SK-N-SH (cell line): ENCODE data around the gene USB1. TPM values are rescaled to one million over a fixed set of nuclear protein-coding genes. Genes with fewer than 3 reads are reported as not detected.

ENCODE experiments used
- CTCF ChIA-PET: fragments of 300-600, 350-600 bp; formaldehyde crosslinking; extraction: SDS; loops from one replicate; lab custom pipeline; 2021; lab: Yijun Ruan, JAX
- POLR2A ChIA-PET: fragments of 350-600 bp; sonication (Branson Sonifier 250); formaldehyde crosslinking; extraction: SDS; loops from one replicate; lab custom pipeline; 2020; ENCODE audit warnings: antibody characterized with exemption, inconsistent platforms; lab: Yijun Ruan, JAX
- DNase-seq: peaks from one replicate; pipeline ENCODE4 v3.0.0; 2012
- H2AFZ ChIP-seq: fragments of 200-600 bp; sonication (generic); 2 replicates; pipeline ENCODE4 v1.8.1; 2016; ENCODE audit warnings: antibody characterized with exemption, mild to moderate bottlenecking, low read depth
- H3F3A ChIP-seq: fragments of 200-600 bp; sonication (generic); replicated peaks from 2 replicates; pipeline ENCODE3; 2016; ENCODE audit warnings: antibody characterized with exemption, mild to moderate bottlenecking; ENCODE audit not compliant: insufficient read depth
- H3K27ac ChIP-seq, 2 experiments: fragments of 200-500 bp in 1 of 2; fragments of 200-600 bp in 1 of 2; sonication (Bioruptor generic) in 1 of 2; sonication (generic), shearing (Covaris generic) in 1 of 2; 2 replicates each; pipeline versions ENCODE4 v1.5.1 to v1.6.1; 2014 to 2016; ENCODE audit warnings: low read depth in 2 of 2, inconsistent platforms in 1 of 2, low read length in 1 of 2, mild to moderate bottlenecking in 1 of 2, mixed read lengths in 1 of 2
- H3K27me3 ChIP-seq: fragments of 200-600 bp; sonication (generic), shearing (Covaris generic); 2 replicates; pipeline ENCODE4 v1.6.1; 2016; ENCODE audit warnings: mixed run types; ENCODE audit not compliant: insufficient read depth
- H3K36me3 ChIP-seq, 2 experiments: fragments of 200-500 bp in 1 of 2; fragments of 200-600 bp in 1 of 2; sonication (Bioruptor generic) in 1 of 2; sonication (generic) in 1 of 2; replicated peaks in 1 of 2; 2 replicates each; pipeline versions ENCODE3 to v1.5.1; 2014 to 2016; ENCODE audit warnings: low read length in 1 of 2, mild to moderate bottlenecking in 1 of 2; ENCODE audit not compliant: insufficient read depth in 2 of 2, control insufficient read depth in 1 of 2
- H3K4me1 ChIP-seq, 2 experiments: fragments of 200-500 bp in 1 of 2; fragments of 200-600 bp in 1 of 2; sonication (Bioruptor generic) in 1 of 2; sonication (generic), shearing (Covaris generic) in 1 of 2; 2 replicates each; pipeline versions ENCODE4 v1.5.1 to v1.6.1; 2014 to 2016; ENCODE audit warnings: low read depth in 1 of 2, low read length in 1 of 2, mixed run types in 1 of 2; ENCODE audit not compliant: insufficient read depth in 2 of 2, control insufficient read depth in 1 of 2
- H3K4me2 ChIP-seq: fragments of 200-600 bp; sonication (generic), shearing (Covaris generic); 2 replicates; pipeline ENCODE4 v1.6.1; 2017; ENCODE audit warnings: mixed run types
- H3K4me3 ChIP-seq, 2 experiments: fragments of 200-500 bp in 1 of 2; fragments of 200-600 bp in 1 of 2; sonication (Bioruptor generic) in 1 of 2; sonication (generic), shearing (Covaris generic) in 1 of 2; 2 replicates each; pipeline versions ENCODE4 v1.5.1 to v1.8.1; 2014 to 2016; ENCODE audit warnings: low read depth in 2 of 2, inconsistent platforms in 1 of 2, low read length in 1 of 2, mild to moderate bottlenecking in 1 of 2, mixed read lengths in 1 of 2, moderate library complexity in 1 of 2
- H3K79me2 ChIP-seq: fragments of 200-600 bp; sonication (generic); 2 replicates; pipeline ENCODE4 v1.8.1; 2017; ENCODE audit warnings: mild to moderate bottlenecking; ENCODE audit not compliant: insufficient read depth
- H3K9ac ChIP-seq: fragments of 200-600 bp; sonication (generic); 2 replicates; pipeline ENCODE4 v1.6.1; 2017; ENCODE audit warnings: mixed run types
- H3K9me2 ChIP-seq: fragments of 200-600 bp; sonication (generic); 2 replicates; pipeline ENCODE4 v1.6.1; 2017; ENCODE audit warnings: mixed run types
- H3K9me3 ChIP-seq: fragments of 200-600 bp; sonication (generic); 2 replicates; pipeline ENCODE4 v1.6.1; 2017; ENCODE audit warnings: mixed run types, mild to moderate bottlenecking, moderate library complexity
- H4K20me1 ChIP-seq: fragments of 200-600 bp; sonication (generic); 2 replicates; pipeline ENCODE4 v1.6.1; 2017; ENCODE audit warnings: mild to moderate bottlenecking, mixed run types; ENCODE audit not compliant: insufficient read depth
- CHD2 ChIP-seq: fragments of 150-350 bp; IDR thresholded peaks from 2 replicates; pipeline ENCODE4 v1.6.1; 2018; ENCODE audit warnings: low read length; ENCODE audit not compliant: partially characterized antibody
- EP300 ChIP-seq, 2 experiments: IDR thresholded peaks; 2 replicates each; pipeline versions ENCODE4 v1.4.0 to v1.6.1; 2012; ENCODE audit warnings: borderline replicate concordance in 1 of 2, low read depth in 1 of 2, low read length in 1 of 2
- EZH2phosphoT487 ChIP-seq: fragments of 200-600 bp; sonication (generic); IDR thresholded peaks from 2 replicates; pipeline ENCODE4 v1.6.1; 2017; ENCODE audit warnings: low read depth, mixed run types, mild to moderate bottlenecking, antibody characterized with exemption, moderate library complexity, borderline replicate concordance
- GABPA ChIP-seq: IDR thresholded peaks from 2 replicates; pipeline ENCODE4 v1.4.0; 2012; ENCODE audit warnings: low read depth, mild to moderate bottlenecking
- GATA2 ChIP-seq: sonication (generic); formaldehyde crosslinking; IDR thresholded peaks from 2 replicates; pipeline ENCODE4 v1.5.0; 2020; ENCODE audit warnings: mild to moderate bottlenecking, missing genetic modification reagents
- MXI1 ChIP-seq: IDR thresholded peaks from 2 replicates; pipeline ENCODE4 v1.6.1; 2012; ENCODE audit warnings: mild to moderate bottlenecking, low read depth, low read length, improper control_type of control experiment
- POLR2AphosphoS5 ChIP-seq: IDR thresholded peaks from 2 replicates; pipeline ENCODE4 v1.6.1; 2012; ENCODE audit warnings: low read depth, low read length
- RAD21 ChIP-seq: IDR thresholded peaks from 2 replicates; pipeline ENCODE4 v1.6.1; 2012; ENCODE audit warnings: mild to moderate bottlenecking, low read length
- RCOR1 ChIP-seq: fragments of 150-350 bp; IDR thresholded peaks from 2 replicates; pipeline ENCODE4 v1.6.1; 2017; ENCODE audit warnings: antibody characterized with exemption, low read length
- SIN3A ChIP-seq: IDR thresholded peaks from 2 replicates; pipeline ENCODE4 v1.6.1; 2012; ENCODE audit warnings: low read depth, mild to moderate bottlenecking, low read length, moderate library complexity, borderline replicate concordance
- SMC3 ChIP-seq: IDR thresholded peaks from 2 replicates; pipeline ENCODE4 v1.6.1; 2012; ENCODE audit warnings: low read depth, low read length, improper control_type of control experiment
- WGBS: methylation state at CpG from one replicate; pipeline ENCODE4 v1.1.6; 2017; ENCODE audit warnings: low lambda C conversion rate; 5-methylcytosine and 5-hydroxymethylcytosine counted together
- polyA plus RNA-seq, 3 experiments: library from polyadenylated mRNA; depleted of rRNA; stranded (reverse); fragments of >200 nt; gene quantifications; 2 replicates each; pipeline ENCODE4 v1.2.3, GENCODE V29; 2012
- TF ChIP-seq, protein P1 (sequence below): fragments of 150-350 bp; IDR thresholded peaks from 2 replicates; pipeline ENCODE4 v1.6.1; 2016; ENCODE audit warnings: mild to moderate bottlenecking, low read depth, low read length
- TF ChIP-seq, protein P2 (sequence below): IDR thresholded peaks from 2 replicates; pipeline ENCODE4 v1.6.1; 2012; ENCODE audit warnings: mild to moderate bottlenecking, low read depth, low read length, moderate library complexity
- TF ChIP-seq, protein P3 (sequence below): IDR thresholded peaks from 2 replicates; pipeline ENCODE4 v1.4.0; 2012; ENCODE audit warnings: low read depth, borderline replicate concordance

Gene USB1
- polyA plus RNA-seq, 1 of the 3 experiments (the other 2 are of a cell fraction), result 94.1 TPM

DNA sequence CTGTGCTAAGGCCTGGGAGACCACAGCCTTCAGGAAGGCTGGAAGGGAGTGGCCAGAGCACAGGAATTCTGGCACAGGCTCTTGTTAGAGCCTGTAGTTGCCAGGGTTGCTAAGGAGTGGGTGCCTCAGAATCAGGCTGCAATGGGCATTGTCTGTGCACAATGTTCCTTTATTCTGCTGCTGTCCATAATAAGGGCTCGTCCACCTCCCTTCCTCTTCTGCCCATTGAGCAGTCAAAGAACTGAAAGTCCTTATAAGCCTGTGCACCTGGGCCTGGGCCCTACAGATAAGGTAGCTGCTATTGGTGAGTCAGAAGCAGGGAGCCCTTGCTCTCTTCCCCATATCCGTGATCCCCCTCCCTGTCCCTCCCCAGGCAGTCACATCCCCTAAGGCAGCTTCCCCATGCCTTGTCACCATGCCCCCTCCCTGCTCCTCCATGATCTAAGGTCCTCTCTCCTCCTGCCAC, 24.8 kb upstream of the USB1 start:
- no peaks in the 10 kb centered on the region for H3K36me3 ChIP-seq
- CTCF ChIA-PET, result interaction anchor here (1.6 to 2.1 kb wide), 2 partner anchors 24 to 400 kb away, joined by 5 to 6 read pairs; partner anchors contain the start of gene ZNF319
- no peaks in the 10 kb centered on the region for H3K9me2 ChIP-seq
- no peaks in the 10 kb centered on the region for H3F3A ChIP-seq
- no peaks in the 10 kb centered on the region; the same call in 1 of the 2 replicates for H3K27me3 ChIP-seq
- H3K9ac ChIP-seq, result no peak overlapping the region
- H4K20me1 ChIP-seq, result no peaks in the 10 kb centered on the region
- no peaks in the 10 kb centered on the region for H3K79me2 ChIP-seq
- 71% methylated on average over 1 of the region's 2 CpGs for WGBS
- DNase-seq, result no peak
- H3K27ac ChIP-seq, result no peak overlapping the region
- no peaks in the 10 kb centered on the region for H3K4me1 ChIP-seq
- TF ChIP-seq, protein P1, sequence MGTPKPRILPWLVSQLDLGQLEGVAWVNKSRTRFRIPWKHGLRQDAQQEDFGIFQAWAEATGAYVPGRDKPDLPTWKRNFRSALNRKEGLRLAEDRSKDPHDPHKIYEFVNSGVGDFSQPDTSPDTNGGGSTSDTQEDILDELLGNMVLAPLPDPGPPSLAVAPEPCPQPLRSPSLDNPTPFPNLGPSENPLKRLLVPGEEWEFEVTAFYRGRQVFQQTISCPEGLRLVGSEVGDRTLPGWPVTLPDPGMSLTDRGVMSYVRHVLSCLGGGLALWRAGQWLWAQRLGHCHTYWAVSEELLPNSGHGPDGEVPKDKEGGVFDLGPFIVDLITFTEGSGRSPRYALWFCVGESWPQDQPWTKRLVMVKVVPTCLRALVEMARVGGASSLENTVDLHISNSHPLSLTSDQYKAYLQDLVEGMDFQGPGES, result no peak
- TF ChIP-seq SIN3A, result no peak
- no peak for TF ChIP-seq POLR2AphosphoS5
- no peak for TF ChIP-seq GABPA
- TF ChIP-seq EZH2phosphoT487, result no peak
- no peak for TF ChIP-seq MXI1
- TF ChIP-seq, protein P2, sequence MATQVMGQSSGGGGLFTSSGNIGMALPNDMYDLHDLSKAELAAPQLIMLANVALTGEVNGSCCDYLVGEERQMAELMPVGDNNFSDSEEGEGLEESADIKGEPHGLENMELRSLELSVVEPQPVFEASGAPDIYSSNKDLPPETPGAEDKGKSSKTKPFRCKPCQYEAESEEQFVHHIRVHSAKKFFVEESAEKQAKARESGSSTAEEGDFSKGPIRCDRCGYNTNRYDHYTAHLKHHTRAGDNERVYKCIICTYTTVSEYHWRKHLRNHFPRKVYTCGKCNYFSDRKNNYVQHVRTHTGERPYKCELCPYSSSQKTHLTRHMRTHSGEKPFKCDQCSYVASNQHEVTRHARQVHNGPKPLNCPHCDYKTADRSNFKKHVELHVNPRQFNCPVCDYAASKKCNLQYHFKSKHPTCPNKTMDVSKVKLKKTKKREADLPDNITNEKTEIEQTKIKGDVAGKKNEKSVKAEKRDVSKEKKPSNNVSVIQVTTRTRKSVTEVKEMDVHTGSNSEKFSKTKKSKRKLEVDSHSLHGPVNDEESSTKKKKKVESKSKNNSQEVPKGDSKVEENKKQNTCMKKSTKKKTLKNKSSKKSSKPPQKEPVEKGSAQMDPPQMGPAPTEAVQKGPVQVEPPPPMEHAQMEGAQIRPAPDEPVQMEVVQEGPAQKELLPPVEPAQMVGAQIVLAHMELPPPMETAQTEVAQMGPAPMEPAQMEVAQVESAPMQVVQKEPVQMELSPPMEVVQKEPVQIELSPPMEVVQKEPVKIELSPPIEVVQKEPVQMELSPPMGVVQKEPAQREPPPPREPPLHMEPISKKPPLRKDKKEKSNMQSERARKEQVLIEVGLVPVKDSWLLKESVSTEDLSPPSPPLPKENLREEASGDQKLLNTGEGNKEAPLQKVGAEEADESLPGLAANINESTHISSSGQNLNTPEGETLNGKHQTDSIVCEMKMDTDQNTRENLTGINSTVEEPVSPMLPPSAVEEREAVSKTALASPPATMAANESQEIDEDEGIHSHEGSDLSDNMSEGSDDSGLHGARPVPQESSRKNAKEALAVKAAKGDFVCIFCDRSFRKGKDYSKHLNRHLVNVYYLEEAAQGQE, result no peak
- no peak for TF ChIP-seq GATA2 (CRISPR knock-in tag)
- TF ChIP-seq RCOR1, result no peak
- TF ChIP-seq SMC3, result no peak
- TF ChIP-seq EP300 (IDR thresholded peaks at IDR 0.05; ENCODE audit: borderline replicate concordance in 1 of 2, low read depth in 1 of 2, low read length in 1 of 2), result no peak
- TF ChIP-seq, protein P3, sequence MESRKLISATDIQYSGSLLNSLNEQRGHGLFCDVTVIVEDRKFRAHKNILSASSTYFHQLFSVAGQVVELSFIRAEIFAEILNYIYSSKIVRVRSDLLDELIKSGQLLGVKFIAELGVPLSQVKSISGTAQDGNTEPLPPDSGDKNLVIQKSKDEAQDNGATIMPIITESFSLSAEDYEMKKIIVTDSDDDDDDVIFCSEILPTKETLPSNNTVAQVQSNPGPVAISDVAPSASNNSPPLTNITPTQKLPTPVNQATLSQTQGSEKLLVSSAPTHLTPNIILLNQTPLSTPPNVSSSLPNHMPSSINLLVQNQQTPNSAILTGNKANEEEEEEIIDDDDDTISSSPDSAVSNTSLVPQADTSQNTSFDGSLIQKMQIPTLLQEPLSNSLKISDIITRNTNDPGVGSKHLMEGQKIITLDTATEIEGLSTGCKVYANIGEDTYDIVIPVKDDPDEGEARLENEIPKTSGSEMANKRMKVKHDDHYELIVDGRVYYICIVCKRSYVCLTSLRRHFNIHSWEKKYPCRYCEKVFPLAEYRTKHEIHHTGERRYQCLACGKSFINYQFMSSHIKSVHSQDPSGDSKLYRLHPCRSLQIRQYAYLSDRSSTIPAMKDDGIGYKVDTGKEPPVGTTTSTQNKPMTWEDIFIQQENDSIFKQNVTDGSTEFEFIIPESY, result no peak
- TF ChIP-seq CHD2, result no peak
- TF ChIP-seq RAD21, result no peak
- H3K9me3 ChIP-seq, result no peaks in the 10 kb centered on the region
- POLR2A ChIA-PET, result no interaction called here
- H2AFZ ChIP-seq, result no peak overlapping the region
- no peak overlapping the region for H3K4me2 ChIP-seq
- H3K4me3 ChIP-seq, result no peak overlapping the region
